Hematopoietic multipotent progenitor cell treated with erythropoietin and hydrocortisone succinate and interleukin-3 and kit ligand, for 4 days (in vitro differentiated cells): ENCODE data around the gene TFPI2.

Experiments
- DNase-seq: peaks from one replicate; pipeline ENCODE4 v3.0.0-alpha.2; 2015

Gene TFPI2

DNA sequence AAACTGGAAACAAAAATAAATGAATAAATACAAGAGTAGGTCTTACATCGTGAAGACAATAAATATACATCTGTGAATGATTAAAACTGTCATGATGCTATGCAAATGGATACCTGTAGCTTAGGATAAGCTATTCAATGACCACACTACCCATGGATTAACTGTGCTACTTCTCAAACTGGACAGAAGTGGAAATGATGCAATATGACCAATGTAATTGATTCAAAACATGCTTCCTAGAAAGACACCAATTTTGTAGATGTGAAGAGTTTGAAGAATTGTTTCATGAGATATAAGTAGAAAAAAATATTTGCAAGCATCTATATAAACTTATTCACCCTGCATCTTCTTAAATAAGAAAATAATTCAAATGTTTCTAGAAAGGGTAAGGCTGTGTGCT lies 36.1 kb downstream of the TFPI2 start:
- no peak for DNase-seq

DNA sequence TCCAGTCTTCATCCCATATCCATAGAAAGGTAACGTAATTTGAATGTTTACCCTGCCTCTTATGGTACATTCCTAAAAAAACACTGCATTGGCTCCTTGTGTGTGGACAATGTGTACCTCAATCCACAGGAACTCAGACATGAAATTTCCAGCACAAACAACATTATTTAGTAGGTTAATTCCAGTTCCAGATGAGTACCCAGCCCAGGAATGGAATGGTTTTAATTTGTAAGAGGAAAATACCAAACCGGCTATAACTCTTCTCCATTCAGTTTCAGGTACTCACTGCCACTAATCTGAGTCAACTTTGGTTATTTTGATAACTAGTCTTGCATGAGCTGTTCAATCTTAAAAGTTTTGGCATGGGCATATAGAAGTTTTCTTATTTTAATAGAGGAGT lies 39.0 kb downstream of the TFPI2 start:
- no peak for DNase-seq

DNA sequence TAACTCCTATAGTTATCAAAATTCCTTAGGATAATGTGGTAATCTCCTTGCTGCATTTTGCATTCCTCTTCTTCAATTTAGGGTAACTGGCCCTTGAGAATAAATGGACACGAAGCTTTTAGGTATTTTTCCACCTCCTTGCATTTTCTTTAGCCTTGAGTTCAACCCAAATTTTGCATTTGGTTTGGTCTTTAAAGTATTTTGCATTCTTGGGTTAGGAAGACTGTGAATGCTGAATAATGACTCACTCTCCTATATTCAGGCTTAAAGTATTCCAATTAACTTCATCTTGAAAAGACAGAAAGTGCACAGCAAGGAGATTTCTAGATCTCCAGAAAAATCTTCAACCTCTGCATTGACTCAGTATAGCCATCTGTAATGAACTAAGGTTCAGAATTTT lies 47.3 kb downstream of the TFPI2 start:
- DNase-seq, result no peak

DNA sequence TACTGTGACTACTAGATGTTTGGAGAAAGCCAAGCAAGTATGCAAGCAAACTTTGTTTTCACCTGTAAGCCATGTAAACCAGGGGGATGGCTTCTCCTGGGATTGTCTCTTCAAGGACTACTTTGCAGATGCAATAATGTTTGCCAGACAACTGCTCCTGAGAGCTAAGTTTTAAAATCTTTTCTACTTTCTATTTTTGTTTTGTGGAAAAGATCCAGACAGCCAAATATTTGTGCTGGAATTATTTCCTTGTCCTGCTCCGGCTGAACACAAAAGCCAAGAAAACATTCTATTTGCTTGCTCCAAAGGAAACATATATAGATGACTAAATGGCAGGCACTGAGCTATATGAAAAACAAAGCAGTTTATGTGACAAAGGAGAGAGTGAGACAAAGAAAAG lies 51.6 kb downstream of the TFPI2 start:
- no peak for DNase-seq

DNA sequence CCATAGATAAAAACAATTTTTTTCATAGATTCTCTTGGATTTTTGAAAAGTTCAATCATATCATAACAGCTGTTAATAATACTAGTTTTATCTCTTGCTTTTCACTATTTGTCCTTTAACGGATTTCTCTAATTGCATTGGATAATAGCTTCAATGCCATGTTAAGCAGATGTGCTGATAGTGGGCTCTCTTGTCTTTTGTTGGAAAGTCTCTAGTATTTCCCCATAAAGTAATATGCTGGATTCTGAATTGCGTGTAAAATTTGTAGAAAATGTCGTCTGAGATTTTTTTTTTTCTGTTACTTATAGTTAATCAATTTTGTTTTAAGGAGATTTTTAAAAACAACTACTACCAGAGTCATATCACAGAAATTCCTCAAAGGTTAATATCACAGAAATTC lies 53.3 kb downstream of the TFPI2 start:
- DNase-seq, result no peak

DNA sequence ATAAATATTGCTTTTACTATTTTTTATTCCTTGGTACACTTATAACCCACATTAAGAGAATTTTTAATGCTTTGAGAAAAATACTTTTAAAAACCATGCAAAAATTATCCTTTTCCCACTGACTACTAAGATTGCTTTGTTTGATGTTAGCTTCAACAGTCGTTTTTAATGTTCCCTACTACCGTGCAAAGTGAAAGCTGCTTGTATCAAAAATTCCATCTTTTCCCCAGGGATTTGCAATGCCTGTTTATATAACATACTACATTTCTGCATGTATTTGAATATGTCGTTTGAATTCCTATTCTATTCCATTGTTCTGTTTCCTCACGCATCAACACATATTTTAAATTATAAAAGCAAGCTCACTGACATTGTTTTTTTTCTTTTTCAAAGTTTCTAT lies 54.4 kb downstream of the TFPI2 start:
- DNase-seq, result no peak

DNA sequence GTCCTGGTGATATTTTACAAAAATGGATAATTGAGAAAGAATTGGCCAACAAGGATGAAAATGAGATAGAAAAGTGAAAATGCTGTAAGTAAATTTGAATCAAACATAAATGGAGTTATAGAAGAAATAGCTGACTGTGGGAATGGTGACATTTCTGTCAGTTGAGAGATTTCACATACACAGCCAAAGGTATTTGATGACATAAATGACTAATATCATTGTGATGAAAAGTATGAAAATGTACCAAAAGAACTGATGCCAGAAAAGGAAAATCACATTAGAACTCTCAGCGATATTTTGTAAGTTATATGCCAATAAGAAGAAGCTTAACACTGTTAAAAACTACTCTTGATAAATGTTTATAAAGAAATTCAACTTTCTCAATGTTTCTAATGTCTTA lies 54.9 kb downstream of the TFPI2 start:
- DNase-seq, result no peak
